GM23338 (cell line): Measurements from ENCODE around the gene SHLD2.
"Not testable (repeated sequence)": the region's sequence is repeated elsewhere in the genome, so short reads cannot be mapped to it uniquely, and the experiment has no call there.

Experiments
- EZH2 ChIP-seq: fragments of 200-600 bp; sonication (generic); IDR thresholded peaks from one replicate; pipeline ENCODE4 v1.8.0; 2017; ENCODE audit warnings: antibody characterized with exemption, mild to moderate bottlenecking, low read depth; ENCODE audit not compliant: unreplicated experiment
- POLR2AphosphoS5 ChIP-seq: IDR thresholded peaks from 2 replicates; pipeline ENCODE4 v1.6.1; 2016; ENCODE audit warnings: antibody characterized with exemption, low read depth
- STAT1 ChIP-seq: IDR thresholded peaks from one replicate; pipeline ENCODE4 v1.6.1; 2016; ENCODE audit warnings: antibody characterized with exemption; ENCODE audit not compliant: unreplicated experiment

- TF ChIP-seq POLR2AphosphoS5, STAT1, EZH2: not testable (repeated sequence)
Measured at GRCh38 chr10:87080621-87081020, 14.4 kb upstream of the SHLD2 start.
